Upper lobe of right lung (tissue), 1 donor: Measurements from ENCODE around the gene PGR. TPM values are rescaled to one million over a fixed set of nuclear protein-coding genes. Genes with fewer than 3 reads are reported as not detected.

ENCODE experiments used
- ATAC-seq: fragments of 200-7000 bp; cut with Tn5 transposase; one replicate; pipeline ENCODE4 v1.9.1; 2020; ENCODE audit warnings: mild to moderate bottlenecking, moderate library complexity
- DNase-seq: peaks from one replicate; pipeline ENCODE4 v3.0.0-alpha.2; 2020
- H3K27ac ChIP-seq: fragments of 200-600 bp; one replicate; pipeline ENCODE4 v1.8.0; 2022
- H3K27me3 ChIP-seq: fragments of 200-600 bp; one replicate; pipeline ENCODE4 v1.8.0; 2022; ENCODE audit warnings: mild to moderate bottlenecking
- H3K36me3 ChIP-seq: fragments of 200-600 bp; one replicate; pipeline ENCODE4 v1.8.0; 2022
- H3K4me1 ChIP-seq: fragments of 200-600 bp; one replicate; pipeline ENCODE4 v1.8.0; 2022
- H3K4me3 ChIP-seq: fragments of 200-600 bp; one replicate; pipeline ENCODE4 v1.8.0; 2022; ENCODE audit warnings: mild to moderate bottlenecking
- H3K9me3 ChIP-seq: fragments of 200-600 bp; one replicate; pipeline ENCODE4 v1.8.0; 2022
- CTCF ChIP-seq: fragments of 200-600 bp; IDR thresholded peaks from one replicate; pipeline ENCODE4 v1.8.0; 2022; ENCODE audit warnings: antibody characterized with exemption
- intact Hi-C: fragments of 100-400 bp; cut with DNase I; formaldehyde crosslinking; loops from one replicate; pipeline ENCODE4 v1.11.0; 2022
- total RNA-seq: library from RNA; stranded (reverse); fragmentation: NEBNext Ultra II Directional; extraction: Animal tissue kit (Norgen Biotek cat#: 25700); gene quantifications from one replicate; pipeline ENCODE4 v1.2.1, GENCODE V29; 2021
- donor health status: DM: no; HTN: yes; CAD: no; lungs with severe emphysema.

PGR gene
- total RNA-seq, 1 donor from 2014 or later, result 3.0 TPM

GRCh38 chr11:101049813-101050212 lies 79.8 kb downstream of the PGR start:
- H3K27ac ChIP-seq, result no peak overlapping the region
- H3K27me3 ChIP-seq, result no peaks in the 10 kb centered on the region
- H3K4me3 ChIP-seq, result no peak overlapping the region
- intact Hi-C loops, result no loop called here
- no peaks in the 10 kb centered on the region for H3K9me3 ChIP-seq
- ATAC-seq (no peak), DNase-seq (no peak)
- no peaks in the 10 kb centered on the region for H3K36me3 ChIP-seq
- TF ChIP-seq CTCF, result no peak
- no peaks in the 10 kb centered on the region for H3K4me1 ChIP-seq

- no peaks in the 10 kb centered on the region for H3K4me1 ChIP-seq
- H3K27ac ChIP-seq, result no peak overlapping the region
- H3K27me3 ChIP-seq, result no peaks in the 10 kb centered on the region
- TF ChIP-seq CTCF, result no peak
- no peak for DNase-seq
- intact Hi-C loops, result no loop called here
- H3K4me3 ChIP-seq, result no peak overlapping the region
- H3K36me3 ChIP-seq, result no peaks in the 10 kb centered on the region
- no peaks in the 10 kb centered on the region for H3K9me3 ChIP-seq
- ATAC-seq, result no peak
Observed at GRCh38 chr11:101049123-101049522, 80.5 kb downstream of the PGR start.

- H3K4me1 ChIP-seq, result no peaks in the 10 kb centered on the region
- TF ChIP-seq CTCF, result no peak
- ATAC-seq (no peak), DNase-seq (no peak)
- no peaks in the 10 kb centered on the region for H3K36me3 ChIP-seq
- H3K4me3 ChIP-seq, result no peak overlapping the region
- H3K27ac ChIP-seq, result no peak overlapping the region
- intact Hi-C loops, result no loop called here
- H3K9me3 ChIP-seq, result no peaks in the 10 kb centered on the region
- no peaks in the 10 kb centered on the region for H3K27me3 ChIP-seq
Observed at GRCh38 chr11:101048479-101048878, 81.1 kb downstream of the PGR start.

GRCh38 chr11:101046947-101047346 lies 82.7 kb downstream of the PGR start:
- no peak for ATAC-seq
- Histone ChIP-seq H3K4me1 (no peaks in the 10 kb centered on the region), H3K27ac (no peak overlapping the region), H3K36me3 (no peaks in the 10 kb centered on the region), H3K27me3 (no peaks in the 10 kb centered on the region), H3K4me3 (no peak overlapping the region), H3K9me3 (no peaks in the 10 kb centered on the region)
- no peak for TF ChIP-seq CTCF
- intact Hi-C loops, result no loop called here
- DNase-seq, result no peak

GRCh38 chr11:101045415-101045814 lies 84.2 kb downstream of the PGR start:
- Histone ChIP-seq H3K27me3 (no peaks in the 10 kb centered on the region), H3K4me3 (no peak overlapping the region), H3K36me3 (no peaks in the 10 kb centered on the region), H3K9me3 (no peaks in the 10 kb centered on the region), H3K4me1 (no peaks in the 10 kb centered on the region), H3K27ac (no peak overlapping the region)
- DNase-seq, result no peak
- no peak for ATAC-seq
- intact Hi-C loops, result no loop called here
- no peak for TF ChIP-seq CTCF

GRCh38 chr11:101043940-101044339 lies 85.7 kb downstream of the PGR start:
- H3K4me1 ChIP-seq, result no peaks in the 10 kb centered on the region
- H3K9me3 ChIP-seq, result no peaks in the 10 kb centered on the region
- DNase-seq, result no peak

More at GRCh38 chr11:101043940-101044339, 85.7 kb downstream of the PGR start:
- Histone ChIP-seq H3K27ac (no peak overlapping the region), H3K27me3 (no peaks in the 10 kb centered on the region), H3K36me3 (no peaks in the 10 kb centered on the region), H3K4me3 (no peak overlapping the region)
- ATAC-seq, result no peak
- no peak for TF ChIP-seq CTCF
- intact Hi-C loops, result no loop called here
